ENCODE results near the gene FAM222A. TPM values are rescaled to one million over a fixed set of nuclear protein-coding genes. Genes with fewer than 3 reads are reported as not detected.

FAM222A gene
- polyA plus RNA-seq, 1 donor (not counting 4 experiments of a cell fraction or from before 2014, with no cell fraction given): 0.05 TPM

DNA sequence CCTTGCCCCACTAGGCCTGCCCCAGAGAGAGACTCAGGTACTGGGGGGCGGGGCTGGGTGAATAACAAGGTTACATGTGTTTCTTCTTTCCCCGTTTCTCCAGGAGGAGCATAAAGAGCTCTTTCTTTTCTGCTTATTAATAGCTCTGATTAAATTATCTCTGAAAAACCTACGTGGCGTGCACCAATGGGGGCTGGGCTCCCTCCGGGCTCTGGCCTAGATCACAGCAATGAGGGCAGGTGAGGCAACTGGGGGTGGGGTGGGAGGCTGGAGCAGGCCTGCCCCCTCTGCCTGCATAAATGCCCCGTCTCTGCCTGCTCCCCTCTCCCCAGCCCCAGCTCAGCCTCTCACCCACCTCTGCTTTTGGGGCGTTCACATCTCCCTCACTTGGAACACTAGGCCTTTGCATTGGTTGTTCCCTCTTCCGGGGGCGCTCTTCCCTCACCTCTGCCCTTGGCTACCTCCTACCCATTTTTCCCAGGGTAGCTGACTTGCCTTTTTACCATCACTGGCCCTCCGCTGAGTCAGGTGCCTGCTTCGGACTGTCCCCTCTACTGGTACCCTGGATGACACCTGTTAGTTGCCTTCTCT is 4.1 kb upstream of the FAM222A start:
- Histone ChIP-seq H2AFZ (ENCODE audit: control insufficient read depth, low read length) (no peak overlapping the region), H3K36me3 (ENCODE audit: control insufficient read depth in 2 of 2, extremely low read depth in 1 of 2, insufficient read depth in 2 of 2, low read length in 2 of 2) (no peaks in the 10 kb centered on the region), H3K27me3 (ENCODE audit: control insufficient read depth, extremely low read depth, insufficient read depth, low read length) (peaks cover 22% of the 10 kb centered on the region), H4K20me1 (ENCODE audit: control insufficient read depth, extremely low read depth, insufficient read depth, low read length) (no peaks in the 10 kb centered on the region), H3K9ac (ENCODE audit: control insufficient read depth, extremely low read depth, insufficient read depth, low read length) (no peak overlapping the region), H3K9me1 (ENCODE audit: control insufficient read depth, extremely low read depth, insufficient read depth, low read length) (no peaks in the 10 kb centered on the region), H3K4me2 (ENCODE audit: control insufficient read depth, extremely low read depth, insufficient read depth, low read depth, low read length) (no peak overlapping the region), H3K4me3 (ENCODE audit: control insufficient read depth in 2 of 3, extremely low read depth in 1 of 3, insufficient read depth in 2 of 3, low read depth in 1 of 3, low read length in 3 of 3) (no peak overlapping the region), H3K4me1 (ENCODE audit: control insufficient read depth, extremely low read depth, insufficient read depth, low read length) (no peaks in the 10 kb centered on the region), H3K27ac (ENCODE audit: control insufficient read depth, insufficient read depth, low read length) (no peak overlapping the region), H3K79me2 (ENCODE audit: control insufficient read depth, insufficient read depth, low read length) (no peaks in the 10 kb centered on the region), H3K9me3 (ENCODE audit: control insufficient read depth, low read depth, low read length) (no peaks in the 10 kb centered on the region)
- dilution Hi-C loops (cut with MboI; ENCODE audit: extremely low pct_ligation_motif_present, low sequenced_read_pairs): no loop called here
- no peak for TF ChIP-seq CTCF (optimal IDR thresholded peaks at IDR 0.05 in 1 of 3, IDR thresholded peaks at IDR 0.05 in 1 of 3, conservative IDR thresholded peaks at IDR 0.05 in 1 of 3; ENCODE audit: extremely low read depth in 1 of 3, insufficient read depth in 2 of 3, low read length in 3 of 3)
- no peak for TF ChIP-seq EZH2 (IDR thresholded peaks at IDR 0.05; ENCODE audit: low read length)
- DNase-seq (ENCODE audit: low read depth, low spot score): no peak
- no peak for FAIRE-seq

DNA sequence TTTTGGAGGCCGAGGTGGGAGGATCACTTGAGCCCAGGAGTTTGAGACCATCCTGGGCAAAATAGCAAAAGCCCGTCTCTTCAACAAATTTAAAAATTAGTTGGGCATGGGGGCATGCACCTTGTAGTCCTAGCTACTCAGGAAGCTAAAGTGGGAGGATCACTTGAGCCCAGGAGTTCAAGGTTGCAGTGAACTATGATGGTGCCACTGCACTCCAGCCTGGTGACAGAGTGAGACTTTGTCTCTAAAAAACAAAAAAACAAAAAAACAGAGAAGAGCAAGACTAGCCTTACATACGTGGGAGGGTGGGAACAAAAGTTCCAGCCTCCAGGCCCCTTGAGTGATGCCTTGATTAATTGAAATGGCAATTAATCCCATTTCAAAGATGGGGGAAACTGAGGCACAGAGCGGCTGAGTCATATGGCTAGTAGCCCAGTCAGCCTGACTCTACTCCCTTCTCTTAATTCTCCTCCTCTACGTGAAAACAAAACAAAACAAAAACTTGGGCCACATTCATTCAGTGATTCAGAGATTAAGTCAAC is 3.3 kb upstream of the FAM222A start:
- Histone ChIP-seq H3K4me3 (ENCODE audit: control insufficient read depth in 2 of 3, extremely low read depth in 1 of 3, insufficient read depth in 2 of 3, low read depth in 1 of 3, low read length in 3 of 3) (no peak overlapping the region), H2AFZ (ENCODE audit: control insufficient read depth, low read length) (no peak overlapping the region), H3K9me1 (ENCODE audit: control insufficient read depth, extremely low read depth, insufficient read depth, low read length) (no peaks in the 10 kb centered on the region), H3K36me3 (ENCODE audit: control insufficient read depth in 2 of 2, extremely low read depth in 1 of 2, insufficient read depth in 2 of 2, low read length in 2 of 2) (no peaks in the 10 kb centered on the region), H3K79me2 (ENCODE audit: control insufficient read depth, insufficient read depth, low read length) (no peaks in the 10 kb centered on the region), H3K4me2 (ENCODE audit: control insufficient read depth, extremely low read depth, insufficient read depth, low read depth, low read length) (no peak overlapping the region), H3K4me1 (ENCODE audit: control insufficient read depth, extremely low read depth, insufficient read depth, low read length) (no peaks in the 10 kb centered on the region), H3K9ac (ENCODE audit: control insufficient read depth, extremely low read depth, insufficient read depth, low read length) (no peak overlapping the region), H3K9me3 (ENCODE audit: control insufficient read depth, low read depth, low read length) (no peaks in the 10 kb centered on the region), H3K27ac (ENCODE audit: control insufficient read depth, insufficient read depth, low read length) (no peak overlapping the region), H4K20me1 (ENCODE audit: control insufficient read depth, extremely low read depth, insufficient read depth, low read length) (no peaks in the 10 kb centered on the region), H3K27me3 (ENCODE audit: control insufficient read depth, extremely low read depth, insufficient read depth, low read length) (peaks cover 30% of the 10 kb centered on the region)
- FAIRE-seq (no peak), DNase-seq (ENCODE audit: low read depth, low spot score) (no peak)
- no peak for TF ChIP-seq EZH2 (IDR thresholded peaks at IDR 0.05; ENCODE audit: low read length)
- TF ChIP-seq CTCF (optimal IDR thresholded peaks at IDR 0.05 in 1 of 3, IDR thresholded peaks at IDR 0.05 in 1 of 3, conservative IDR thresholded peaks at IDR 0.05 in 1 of 3; ENCODE audit: extremely low read depth in 1 of 3, insufficient read depth in 2 of 3, low read length in 3 of 3): no peak
- dilution Hi-C loops (cut with MboI; ENCODE audit: extremely low pct_ligation_motif_present, low sequenced_read_pairs): no loop called here

Data from keratinocyte (primary cell).